ENCODE results near the gene PRDM1.

Gene PRDM1

GRCh38 chr6:106085984-106086813, at the start of gene PRDM1:
PRDM1 (plus strand) TSS chr6:106086336; CDS start chr6:106086554, 218 bp downstream.
- DNase-seq, result peak; percentile 82

- no peak for DNase-seq
These were observed 49.1 kb upstream of the PRDM1 start for GRCh38 chr6:106037060-106037459.

DNA sequence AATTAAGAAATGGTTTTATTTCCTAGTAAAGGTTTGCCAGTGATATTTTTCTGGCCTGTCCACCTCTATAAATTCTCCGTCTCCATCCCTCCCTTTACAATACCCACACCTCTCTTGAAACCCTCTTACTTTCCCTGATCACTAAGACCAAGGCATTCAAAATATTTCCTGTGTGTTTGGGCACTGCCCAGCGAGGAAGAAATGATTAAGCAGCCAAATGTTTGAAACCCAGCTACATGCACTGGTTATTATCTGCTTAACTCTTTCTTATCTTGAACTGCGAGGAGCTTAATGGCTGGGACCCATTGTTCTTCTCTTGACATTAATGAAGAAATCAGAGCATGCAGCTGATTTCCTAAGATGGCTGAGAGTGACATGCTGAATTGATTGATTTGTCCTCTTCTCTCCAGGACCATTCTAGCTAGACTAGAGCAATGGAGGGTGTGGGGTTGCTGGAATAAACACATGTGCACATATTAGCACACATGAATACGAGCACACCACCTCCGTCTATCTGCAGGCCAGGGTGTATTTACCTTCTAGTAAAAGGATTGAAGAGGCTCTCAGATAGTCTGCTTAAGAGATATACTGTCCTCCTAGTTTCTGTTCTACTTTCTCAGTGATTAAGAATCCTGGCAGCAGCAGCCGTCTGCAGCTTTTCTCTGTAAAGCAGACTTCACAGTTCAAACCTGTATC, 46.1 kb upstream of the PRDM1 start:
- no peak for DNase-seq

DNA sequence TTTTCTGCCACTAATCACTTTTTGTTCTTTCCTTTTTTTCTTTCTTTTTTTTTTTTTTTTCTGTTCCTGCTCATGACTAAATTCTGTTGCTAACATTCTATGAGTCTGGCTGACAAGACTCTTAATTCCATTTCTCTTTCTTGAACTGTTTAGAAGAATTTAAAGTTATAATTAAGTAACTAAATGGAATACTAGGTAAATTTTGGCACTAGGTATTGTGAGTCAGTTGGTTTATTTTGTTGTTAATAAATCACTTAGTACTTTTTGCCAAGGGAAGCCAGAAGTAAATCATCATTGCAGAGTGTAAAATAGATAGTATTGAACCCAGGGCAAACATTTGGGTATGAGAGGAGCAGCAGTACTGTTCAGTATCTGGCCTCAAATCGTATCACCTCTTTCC, 42.0 kb upstream of the PRDM1 start:
- no peak for DNase-seq

- DNase-seq, result no peak
These were observed 41.1 kb upstream of the PRDM1 start for GRCh38 chr6:106045077-106045476.

- DNase-seq, result no peak
These were observed 39.9 kb upstream of the PRDM1 start for GRCh38 chr6:106046116-106046853.

DNA sequence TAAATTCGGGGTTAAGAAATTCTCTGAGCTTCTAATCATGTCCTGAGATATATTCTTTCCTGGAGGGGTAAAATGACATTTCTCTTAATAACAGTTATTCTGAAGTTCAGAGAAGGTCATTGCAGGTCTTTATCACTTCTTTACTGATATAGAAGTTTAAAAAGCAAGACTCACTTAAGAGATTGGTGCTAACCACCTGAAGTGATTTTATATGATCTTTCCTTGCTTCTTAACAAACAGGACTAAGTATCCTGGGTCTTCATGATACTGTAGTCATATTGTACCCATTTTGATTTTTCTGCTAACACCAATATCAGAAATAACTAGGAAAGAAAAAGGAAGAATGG, 39.3 kb upstream of the PRDM1 start:
- DNase-seq, result no peak

DNA sequence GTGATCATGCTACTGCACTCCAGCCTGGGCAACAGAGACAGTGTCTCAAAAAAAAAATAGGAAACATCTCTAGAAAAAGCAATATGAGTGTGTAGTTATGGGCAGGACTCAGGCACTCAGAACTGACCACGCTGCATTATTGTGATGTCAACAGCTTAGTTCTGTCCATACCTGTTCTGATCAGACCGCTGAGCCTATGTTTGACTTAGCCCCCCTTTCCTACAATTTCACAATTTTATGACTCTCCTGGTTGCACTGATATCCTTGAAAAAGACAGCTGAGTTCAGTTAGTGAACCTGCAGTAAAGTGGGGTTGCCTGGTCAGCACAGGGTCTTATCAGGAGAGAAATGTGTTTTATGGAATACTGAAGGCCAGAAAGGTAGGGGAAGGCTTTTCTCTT, 37.8 kb upstream of the PRDM1 start:
- no peak for DNase-seq

DNA sequence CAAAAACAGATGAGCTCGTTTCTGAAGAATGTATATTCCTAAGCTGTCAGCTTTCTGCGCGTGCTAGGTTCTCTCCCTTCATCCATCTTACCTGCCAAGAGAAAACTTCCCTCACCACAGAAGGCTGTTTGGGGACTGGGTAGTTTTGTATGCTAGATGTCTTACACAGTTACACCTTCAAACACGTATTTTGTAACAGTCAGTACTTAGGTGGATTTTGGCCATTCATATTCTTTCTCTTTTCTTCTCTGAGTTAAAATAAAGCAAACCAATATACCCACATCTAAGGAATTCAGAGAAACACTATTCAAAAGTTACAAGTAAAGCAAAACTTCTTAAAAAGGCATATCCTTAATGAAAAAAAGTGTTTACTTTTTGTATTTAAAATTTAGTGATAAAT, 35.6 kb upstream of the PRDM1 start:
- no peak for DNase-seq

DNA sequence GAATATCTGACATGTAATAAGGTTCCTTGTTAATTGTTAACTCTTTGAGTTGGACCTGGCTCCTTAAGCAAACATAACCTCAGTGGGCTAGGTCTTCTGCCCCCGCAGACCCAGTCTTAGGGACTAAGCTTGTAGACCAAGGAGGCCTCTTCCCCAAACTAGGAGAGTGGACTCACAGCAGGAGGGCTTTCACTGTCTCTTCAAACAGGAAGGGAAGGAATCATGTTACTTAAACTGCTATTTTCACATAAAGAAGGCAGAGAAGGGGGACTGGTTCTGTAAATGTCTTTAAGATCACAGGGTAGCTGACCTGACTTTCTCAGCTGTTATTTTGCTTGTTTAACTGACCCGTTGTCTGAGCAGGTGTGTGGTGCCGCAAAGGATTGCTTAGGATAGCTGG, 34.9 kb upstream of the PRDM1 start:
- DNase-seq, result no peak

GRCh38 chr6:106053484-106054205, 32.5 kb upstream of the PRDM1 start:
- DNase-seq, result no peak

GRCh38 chr6:106055489-106055888, 30.6 kb upstream of the PRDM1 start:
- no peak for DNase-seq

- peak; percentile 20 for DNase-seq
These were observed 29.9 kb upstream of the PRDM1 start for GRCh38 chr6:106056060-106056745.

DNA sequence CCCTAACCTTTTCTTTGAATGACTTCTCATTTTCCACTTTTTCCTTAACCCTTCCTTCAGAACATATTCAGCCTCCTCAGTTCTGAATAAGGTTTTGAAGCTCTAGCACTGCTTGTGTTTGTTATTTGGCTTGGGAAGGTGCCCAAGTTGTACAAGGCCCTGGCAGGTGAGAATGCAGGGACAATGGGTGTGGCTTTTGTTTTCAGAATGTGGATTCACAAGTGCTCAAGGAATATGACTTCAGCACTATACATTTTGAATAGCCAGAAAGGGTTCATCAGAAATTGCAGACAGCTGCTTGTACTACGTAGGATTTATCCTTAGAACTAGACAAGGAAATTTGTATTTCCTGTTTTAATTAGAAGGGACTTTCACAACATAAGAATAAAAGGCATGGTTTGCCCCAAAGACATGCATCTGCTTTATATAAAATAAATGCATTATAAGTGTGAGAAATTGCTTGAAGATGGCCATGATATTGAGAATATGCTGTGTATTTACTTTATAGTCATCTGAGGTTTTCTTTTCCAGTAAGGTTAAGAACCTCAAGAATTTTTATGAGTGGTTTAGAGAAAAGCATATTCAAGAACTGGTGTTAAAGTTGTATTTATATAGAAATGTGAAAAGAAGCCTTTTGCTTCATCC, 29.3 kb upstream of the PRDM1 start:
- DNase-seq, result no peak

GRCh38 chr6:106059331-106059730, 26.8 kb upstream of the PRDM1 start:
- no peak for DNase-seq

DNA sequence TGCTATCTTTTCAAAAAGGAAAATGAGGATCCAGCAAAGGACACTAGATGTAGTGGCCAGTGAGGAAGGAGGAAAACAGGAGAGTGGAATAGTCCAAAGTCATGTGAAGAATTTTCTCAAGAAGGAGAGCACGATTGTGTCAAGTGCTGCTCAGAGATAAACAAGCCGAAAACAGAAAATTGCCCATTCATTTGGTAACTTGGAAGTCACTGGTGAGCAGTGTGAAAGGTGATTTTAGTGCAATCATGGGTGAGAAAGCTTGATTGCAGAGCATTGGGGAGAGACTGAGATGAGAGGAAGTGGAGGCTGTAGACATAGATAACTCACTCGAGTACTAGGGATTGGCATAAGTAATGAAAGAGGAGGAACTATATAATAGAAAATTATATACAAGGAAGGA, 26.0 kb upstream of the PRDM1 start:
- DNase-seq, result no peak

DNA sequence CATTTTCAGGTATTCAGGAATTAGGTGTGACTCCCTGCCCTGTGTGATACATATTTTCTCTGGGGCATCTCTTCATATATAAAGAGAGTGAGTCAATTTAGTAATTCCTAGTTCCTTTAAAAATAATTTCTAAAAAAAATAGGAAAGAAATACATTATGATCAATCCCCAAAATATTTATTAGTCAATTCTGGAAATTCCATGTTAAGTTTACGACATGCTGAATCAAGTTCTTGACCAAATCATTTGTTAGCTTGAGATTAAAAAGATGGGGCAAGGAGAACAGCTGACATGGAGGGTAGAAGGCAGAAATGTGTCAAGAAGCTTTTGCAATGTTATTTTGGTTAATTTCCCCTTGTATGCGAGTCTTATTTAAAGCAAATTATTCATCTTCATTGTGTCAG, 22.7 kb upstream of the PRDM1 start:
- no peak for DNase-seq

GRCh38 chr6:106064142-106064541, 22.0 kb upstream of the PRDM1 start:
- no peak for DNase-seq

- DNase-seq, result no peak
These were observed 21.4 kb upstream of the PRDM1 start for GRCh38 chr6:106064756-106065155.

DNA sequence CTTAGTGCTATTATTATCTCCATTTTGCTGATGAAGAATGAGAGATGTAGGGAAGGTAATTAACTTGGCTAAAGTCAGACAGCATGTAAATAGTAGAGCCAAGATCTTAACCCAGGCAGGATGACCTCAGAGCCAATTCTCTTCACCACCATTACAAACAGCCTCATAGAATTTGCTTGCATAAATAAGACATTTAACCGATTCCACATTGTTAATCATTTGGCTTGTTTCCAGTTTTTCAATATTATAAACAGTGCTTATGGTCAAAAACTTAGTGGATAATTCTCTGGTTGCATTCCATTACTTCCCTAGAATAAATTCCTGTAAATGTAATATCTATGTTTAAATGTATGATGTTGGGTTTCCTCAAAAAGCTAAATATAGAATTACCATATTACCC, 19.1 kb upstream of the PRDM1 start:
- DNase-seq, result no peak

DNA sequence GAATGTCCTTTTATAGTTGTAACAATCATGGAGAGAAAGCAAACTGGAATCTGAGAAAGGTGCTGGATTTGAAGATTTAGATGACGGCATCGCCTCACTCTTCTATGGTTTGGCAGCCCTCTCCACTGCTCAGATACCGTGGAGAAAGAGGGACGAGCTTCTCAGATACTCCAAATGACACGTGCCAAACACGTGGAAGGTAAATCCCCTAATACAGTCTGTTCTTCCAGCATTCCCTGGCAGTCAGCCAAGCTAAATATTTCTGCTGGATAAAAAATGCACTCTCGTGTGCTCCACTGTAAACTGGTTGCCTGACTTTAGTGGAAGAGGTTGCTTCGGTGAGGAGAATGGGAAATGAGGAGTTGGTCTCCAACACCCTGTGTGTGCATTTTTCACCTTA, 16.7 kb upstream of the PRDM1 start:
- DNase-seq, result no peak

GRCh38 chr6:106070636-106071035, 15.5 kb upstream of the PRDM1 start:
- no peak for DNase-seq
